MG63 (cell line): ENCODE results near the gene OR52I1. TPM values are rescaled to one million over a fixed set of nuclear protein-coding genes. Genes with fewer than 3 reads are reported as not detected.

ENCODE experiments used
- DNase-seq: peaks from one replicate; pipeline ENCODE4 v3.0.0-alpha.2; 2020
- H3K27me3 ChIP-seq: fragments of 250-450 bp; sonication (Bioruptor Pico); 2 replicates; pipeline ENCODE4 v1.5.1; 2020; ENCODE audit warnings: mild to moderate bottlenecking, moderate library complexity
- H3K36me3 ChIP-seq: fragments of 250-450 bp; sonication (Bioruptor Pico); 2 replicates; pipeline ENCODE4 v1.5.1; 2020; ENCODE audit warnings: mild to moderate bottlenecking, moderate library complexity
- H3K4me3 ChIP-seq: fragments of 250-450 bp; sonication (Bioruptor Pico); 2 replicates; pipeline ENCODE4 v1.5.1; 2020; ENCODE audit warnings: mild to moderate bottlenecking, moderate library complexity
- H3K9me3 ChIP-seq: fragments of 250-450 bp; sonication (Bioruptor Pico); 2 replicates; pipeline ENCODE4 v1.5.1; 2020; ENCODE audit warnings: mild to moderate bottlenecking, moderate library complexity
- total RNA-seq: library from RNA; depleted of rRNA; stranded (reverse); fragments of >200 nt; shearing (Covaris generic); gene quantifications from 2 replicates; pipeline ENCODE4 v1.2.3, GENCODE V29; 2014; ENCODE audit warnings: low replicate concordance; rRNA removed

OR52I1 gene
- total RNA-seq, 1 experiment from 2014 or later = not detected

GRCh38 chr11:4643682-4644081 lies 49.8 kb downstream of the OR52I1 start, which contains the start of gene OR51E1:
OR51E1 (plus strand) TSS chr11:4643982; CDS start chr11:4652527, 8,545 bp downstream.
- Histone ChIP-seq H3K9me3 (no peaks in the 10 kb centered on the region), H3K27me3 (no peaks in the 10 kb centered on the region), H3K36me3 (no peaks in the 10 kb centered on the region), H3K4me3 (no peak within 1 kb of the TSS)
- DNase-seq = no peak

- DNase-seq = no peak
- H3K27me3 ChIP-seq = no peaks in the 10 kb centered on the region
- H3K4me3 ChIP-seq = no peak overlapping the region
- no peaks in the 10 kb centered on the region for H3K36me3 ChIP-seq
- no peaks in the 10 kb centered on the region for H3K9me3 ChIP-seq
Observed at GRCh38 chr11:4644233-4644632, 50.4 kb downstream of the OR52I1 start.

Other genes with a start within 250 kb of the OR52I1 start
- gene OR52B4, start 225.7 kb upstream of the OR52I1 start, total RNA-seq = not detected in 2 replicates
- 13.7 and 24.8 TPM in 2 replicates for gene TRIM21, start 200.3 kb upstream of the OR52I1 start, total RNA-seq
- gene OR52K2, start 144.7 kb upstream of the OR52I1 start, total RNA-seq = not detected in 2 replicates
- not detected in 2 replicates for gene OR52K1, start 111.4 kb upstream of the OR52I1 start, total RNA-seq
- not detected in 2 replicates for gene OR52M1, start 48.8 kb upstream of the OR52I1 start, total RNA-seq
- gene OR52I2, start 12.3 kb upstream of the OR52I1 start, total RNA-seq = not detected in 2 replicates
- gene TRIM68, start 14.2 kb downstream of the OR52I1 start, total RNA-seq = 6.2 and 9.9 TPM in 2 replicates
- not detected in 2 replicates for gene OR51D1, start 43.4 kb downstream of the OR52I1 start, total RNA-seq
- gene OR51E1, start 49.9 kb downstream of the OR52I1 start, total RNA-seq = not detected in 2 replicates
- 0.23 and 3.5 TPM in 2 replicates for gene OR51E2, start 103.8 kb downstream of the OR52I1 start, total RNA-seq
- 0.43 TPM in 1 of 2 replicates, not detected in the other for gene MMP26, start 110.7 kb downstream of the OR52I1 start, total RNA-seq
- not detected in 2 replicates for gene OR51F1, start 175.9 kb downstream of the OR52I1 start, total RNA-seq
- not detected in 2 replicates for gene OR52R1, start 210.3 kb downstream of the OR52I1 start, total RNA-seq
- gene OR51F2, start 227.3 kb downstream of the OR52I1 start, total RNA-seq = not detected in 2 replicates